ENCODE measurements around the gene GYS1.

GRCh38 chr19:49009828-49010227 lies 16.7 kb upstream of the GYS1 start:
- TF ChIP-seq, protein P1, sequence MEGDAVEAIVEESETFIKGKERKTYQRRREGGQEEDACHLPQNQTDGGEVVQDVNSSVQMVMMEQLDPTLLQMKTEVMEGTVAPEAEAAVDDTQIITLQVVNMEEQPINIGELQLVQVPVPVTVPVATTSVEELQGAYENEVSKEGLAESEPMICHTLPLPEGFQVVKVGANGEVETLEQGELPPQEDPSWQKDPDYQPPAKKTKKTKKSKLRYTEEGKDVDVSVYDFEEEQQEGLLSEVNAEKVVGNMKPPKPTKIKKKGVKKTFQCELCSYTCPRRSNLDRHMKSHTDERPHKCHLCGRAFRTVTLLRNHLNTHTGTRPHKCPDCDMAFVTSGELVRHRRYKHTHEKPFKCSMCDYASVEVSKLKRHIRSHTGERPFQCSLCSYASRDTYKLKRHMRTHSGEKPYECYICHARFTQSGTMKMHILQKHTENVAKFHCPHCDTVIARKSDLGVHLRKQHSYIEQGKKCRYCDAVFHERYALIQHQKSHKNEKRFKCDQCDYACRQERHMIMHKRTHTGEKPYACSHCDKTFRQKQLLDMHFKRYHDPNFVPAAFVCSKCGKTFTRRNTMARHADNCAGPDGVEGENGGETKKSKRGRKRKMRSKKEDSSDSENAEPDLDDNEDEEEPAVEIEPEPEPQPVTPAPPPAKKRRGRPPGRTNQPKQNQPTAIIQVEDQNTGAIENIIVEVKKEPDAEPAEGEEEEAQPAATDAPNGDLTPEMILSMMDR (IDR thresholded peaks at IDR 0.05; ENCODE audit: control extremely low read depth in 1 of 3, insufficient read depth in 1 of 3, low read depth in 1 of 3, low read length in 3 of 3) = no peak
- TF ChIP-seq CTBP2 (IDR thresholded peaks at IDR 0.05; ENCODE audit: borderline replicate concordance, insufficient read depth, insufficient read length, low read length) (no peak), YY1 (IDR thresholded peaks at IDR 0.05; ENCODE audit: low read depth, low read length) (no peak), BCL11A (IDR thresholded peaks at IDR 0.05; ENCODE audit: low read depth in 2 of 2, low read length in 2 of 2) (no peak)

Data from H1 (cell line).